Calu3 (cell line): ENCODE data around the gene ERVMER34-1. TPM values are rescaled to one million over a fixed set of nuclear protein-coding genes. Genes with fewer than 3 reads are reported as not detected.

Experiments
- BruUV-seq: library from RNA; stranded (reverse); fragments of 400-500 nt; replicated peaks from 2 replicates; lab custom pipeline; 2021; lab: Mats Ljungman, UMichigan
- CTCF ChIA-PET: fragments of 300-600 bp; sonication (Branson Sonifier 250); formaldehyde crosslinking; loops from one replicate; lab custom pipeline; 2022; ENCODE audit warnings: antibody characterized with exemption; lab: Charles Lee
- DNase-seq: peaks from one replicate; pipeline ENCODE4 v3.0.0; 2022
- H3K27ac Mint-ChIP-seq: one replicate; pipeline ENCODE4 v1.8.0; 2022; ENCODE audit warnings: mixed read lengths; ENCODE audit not compliant: unreplicated experiment
- H3K27me3 Mint-ChIP-seq: one replicate; pipeline ENCODE4 v1.8.0; 2022; ENCODE audit warnings: mixed read lengths; ENCODE audit not compliant: unreplicated experiment
- H3K36me3 Mint-ChIP-seq: one replicate; pipeline ENCODE4 v1.8.0; 2022; ENCODE audit warnings: mild to moderate bottlenecking, moderate library complexity, mixed read lengths; ENCODE audit not compliant: insufficient read depth, unreplicated experiment
- H3K4me1 Mint-ChIP-seq: one replicate; pipeline ENCODE4 v1.8.0; 2022; ENCODE audit warnings: mild to moderate bottlenecking, low read depth, mixed read lengths; ENCODE audit not compliant: unreplicated experiment
- H3K4me3 Mint-ChIP-seq: one replicate; pipeline ENCODE4 v1.8.0; 2022; ENCODE audit warnings: mild to moderate bottlenecking, low read depth, moderate library complexity, mixed read lengths; ENCODE audit not compliant: unreplicated experiment
- H3K9me3 Mint-ChIP-seq: one replicate; pipeline ENCODE4 v1.8.0; 2022; ENCODE audit warnings: low read depth, mixed read lengths; ENCODE audit not compliant: unreplicated experiment
- CTCF ChIP-seq: fragments of 200-600 bp; IDR thresholded peaks from one replicate; pipeline ENCODE4 v1.8.0; 2022; ENCODE audit warnings: antibody characterized with exemption; ENCODE audit not compliant: unreplicated experiment
- intact Hi-C: fragments of 100-400 bp; cut with micrococcal nuclease; formaldehyde crosslinking; loops from one replicate; pipeline ENCODE4 v1.10.0; 2022; ENCODE audit not compliant: unreplicated experiment
- total RNA-seq: library from RNA; stranded (reverse); gene quantifications from 2 replicates; pipeline ENCODE4 v1.2.3, GENCODE V29; 2022

The ERVMER34-1 gene
- total RNA-seq, 1 experiment from 2014 or later: 3.2 TPM

- no peak for TF ChIP-seq CTCF
- no peaks in the 10 kb centered on the region for H3K27me3 Mint-ChIP-seq
- H3K4me3 Mint-ChIP-seq: peak overlapping the region; percentile 75
- no peak for DNase-seq
- no TSS peak for BruUV-seq
- intact Hi-C loops: loop anchor here (10.0 kb wide), 1 partner anchor 51 kb away; no protein-coding TSS in a partner anchor
- CTCF ChIA-PET: no interaction called here
- H3K9me3 Mint-ChIP-seq: no peaks in the 10 kb centered on the region
- peaks cover 43% of the 10 kb centered on the region for H3K36me3 Mint-ChIP-seq
- peaks cover 30% of the 10 kb centered on the region for H3K4me1 Mint-ChIP-seq
- no peak overlapping the region for H3K27ac Mint-ChIP-seq
Observed at GRCh38 chr4:52715255-52715897, 35.8 kb downstream of the ERVMER34-1 start.

GRCh38 chr4:52714597-52715254, 36.5 kb downstream of the ERVMER34-1 start:
- Mint-ChIP-seq H3K4me1 (peaks cover 30% of the 10 kb centered on the region), H3K9me3 (no peaks in the 10 kb centered on the region), H3K27ac (no peak overlapping the region), H3K27me3 (no peaks in the 10 kb centered on the region), H3K4me3 (peak overlapping the region; percentile 75), H3K36me3 (peaks cover 43% of the 10 kb centered on the region)
- no peak for DNase-seq
- CTCF ChIA-PET: no interaction called here
- TF ChIP-seq CTCF: no peak
- intact Hi-C loops: loop anchor here (10.0 kb wide), 1 partner anchor 50 kb away; no protein-coding TSS in a partner anchor
- no TSS peak for BruUV-seq

- peak overlapping the region; percentile 86 for H3K27ac Mint-ChIP-seq
- H3K36me3 Mint-ChIP-seq: peaks cover 43% of the 10 kb centered on the region
- no peak for TF ChIP-seq CTCF
- H3K4me3 Mint-ChIP-seq: peak overlapping the region; percentile 75
- intact Hi-C loops: loop anchor here (10.0 kb wide), 1 partner anchor 49 kb away; no protein-coding TSS in a partner anchor
- DNase-seq: no peak
- BruUV-seq: no TSS peak
- peaks cover 3% of the 10 kb centered on the region for H3K9me3 Mint-ChIP-seq
- CTCF ChIA-PET: interaction anchor here (1.0 to 1.8 kb wide), 2 partner anchors 125 to 168 kb away, joined by 4 to 7 read pairs; no protein-coding TSS in a partner anchor
- no peaks in the 10 kb centered on the region for H3K27me3 Mint-ChIP-seq
- peaks cover 30% of the 10 kb centered on the region for H3K4me1 Mint-ChIP-seq
Observed at GRCh38 chr4:52713456-52713937, 37.7 kb downstream of the ERVMER34-1 start.

GRCh38 chr4:52712251-52713130, 38.7 kb downstream of the ERVMER34-1 start:
- Mint-ChIP-seq H3K27me3 (no peaks in the 10 kb centered on the region), H3K27ac (peak overlapping the region; percentile 86), H3K4me3 (peak overlapping the region; percentile 75), H3K36me3 (peaks cover 42% of the 10 kb centered on the region), H3K4me1 (peaks cover 30% of the 10 kb centered on the region), H3K9me3 (peaks cover 3% of the 10 kb centered on the region)
- CTCF ChIA-PET: interaction anchor here (0.6 to 1.8 kb wide), 7 partner anchors 8 to 609 kb away, joined by 3 to 7 read pairs (median 4); no protein-coding TSS in a partner anchor
- intact Hi-C loops: loop anchor here (10.0 kb wide), 1 partner anchor 48 kb away; no protein-coding TSS in a partner anchor
- DNase-seq: peak; percentile 96
- no TSS peak for BruUV-seq
- TF ChIP-seq CTCF: no peak
